ENCODE measurements around the gene EARS2. TPM values are rescaled to one million over a fixed set of nuclear protein-coding genes. Genes with fewer than 3 reads are reported as not detected.
"Not testable (repeated sequence)": the region's sequence is repeated elsewhere in the genome, so short reads cannot be mapped to it uniquely, and the experiment has no call there.

EARS2 gene
- total RNA-seq, 6 donors from 2014 or later = 11.5 to 38.8 (median 15.9) TPM

DNA sequence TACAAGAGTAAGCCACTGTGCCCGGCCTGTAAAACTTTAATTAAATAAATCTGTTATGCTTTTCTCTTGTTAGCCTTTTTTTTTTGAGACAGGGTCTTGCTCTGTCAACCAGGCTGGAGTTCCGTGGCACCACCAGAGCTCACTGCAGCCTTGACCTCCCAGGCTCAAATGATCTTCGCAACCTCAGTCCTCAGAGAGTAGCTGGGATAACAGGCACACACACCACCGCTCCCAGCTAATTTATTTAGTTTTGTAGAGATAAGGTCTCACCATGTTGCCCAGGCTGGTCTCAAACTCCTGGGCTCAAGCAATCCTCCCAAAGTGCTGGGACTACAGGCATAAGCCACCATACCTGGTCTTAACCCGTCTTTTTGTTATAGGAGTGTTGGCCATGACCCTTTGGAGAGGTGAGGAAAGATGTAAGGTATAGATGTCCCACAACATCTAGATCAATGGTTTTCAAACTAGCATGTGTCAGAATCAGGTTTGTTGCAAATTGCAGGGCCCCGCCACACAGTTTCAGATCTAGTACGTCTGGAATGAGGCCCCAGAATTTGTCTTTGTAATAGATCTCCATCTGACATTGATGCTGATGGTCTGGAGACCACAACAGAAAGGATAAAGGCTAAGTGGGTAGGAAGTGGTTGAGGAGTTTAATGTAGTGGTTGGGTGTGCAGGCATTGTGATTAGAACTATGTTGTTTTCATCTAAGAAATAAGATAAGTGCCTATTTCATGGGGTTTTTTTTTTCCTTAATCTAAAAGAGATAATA is 42.6 kb downstream of the EARS2 start:
- ATAC-seq (ENCODE audit: low FRiP score in 2 of 2) = no peak
- TF ChIP-seq EP300 (IDR thresholded peaks at IDR 0.05) (no peak), POLR2AphosphoS5 (IDR thresholded peaks at IDR 0.05) (no peak), POLR2A (IDR thresholded peaks at IDR 0.05) (no peak)
- TF ChIP-seq, protein P1, sequence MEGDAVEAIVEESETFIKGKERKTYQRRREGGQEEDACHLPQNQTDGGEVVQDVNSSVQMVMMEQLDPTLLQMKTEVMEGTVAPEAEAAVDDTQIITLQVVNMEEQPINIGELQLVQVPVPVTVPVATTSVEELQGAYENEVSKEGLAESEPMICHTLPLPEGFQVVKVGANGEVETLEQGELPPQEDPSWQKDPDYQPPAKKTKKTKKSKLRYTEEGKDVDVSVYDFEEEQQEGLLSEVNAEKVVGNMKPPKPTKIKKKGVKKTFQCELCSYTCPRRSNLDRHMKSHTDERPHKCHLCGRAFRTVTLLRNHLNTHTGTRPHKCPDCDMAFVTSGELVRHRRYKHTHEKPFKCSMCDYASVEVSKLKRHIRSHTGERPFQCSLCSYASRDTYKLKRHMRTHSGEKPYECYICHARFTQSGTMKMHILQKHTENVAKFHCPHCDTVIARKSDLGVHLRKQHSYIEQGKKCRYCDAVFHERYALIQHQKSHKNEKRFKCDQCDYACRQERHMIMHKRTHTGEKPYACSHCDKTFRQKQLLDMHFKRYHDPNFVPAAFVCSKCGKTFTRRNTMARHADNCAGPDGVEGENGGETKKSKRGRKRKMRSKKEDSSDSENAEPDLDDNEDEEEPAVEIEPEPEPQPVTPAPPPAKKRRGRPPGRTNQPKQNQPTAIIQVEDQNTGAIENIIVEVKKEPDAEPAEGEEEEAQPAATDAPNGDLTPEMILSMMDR (IDR thresholded peaks at IDR 0.05) = no peak
- WGBS, 2 donors = 84 to 88% methylated on average over 7 of the region's 7 CpGs

DNA sequence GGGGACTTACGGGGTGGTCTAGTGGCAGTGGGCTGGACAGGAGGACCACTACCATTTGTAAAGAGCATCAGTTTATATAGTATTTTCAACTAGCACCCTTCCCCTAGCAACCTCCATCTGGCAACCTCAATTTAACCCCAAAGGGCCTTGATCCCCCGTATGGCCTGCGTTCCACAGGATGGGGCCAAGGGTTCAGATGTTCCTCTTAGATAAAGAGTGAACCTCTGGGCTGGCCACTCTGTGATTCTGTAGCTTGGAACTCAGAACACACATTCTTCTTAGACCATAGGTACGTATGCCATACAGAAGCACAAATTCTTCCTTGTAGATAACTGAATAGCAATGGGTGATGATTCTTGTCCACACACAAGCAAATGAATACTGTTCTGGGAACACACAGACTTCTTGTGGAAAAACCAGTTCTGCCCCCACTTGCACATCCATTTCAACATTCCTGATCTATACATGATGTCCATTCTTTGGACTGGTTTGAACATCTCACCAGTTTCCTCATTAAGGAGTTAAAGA is 44.9 kb downstream of the EARS2 start:
- Histone ChIP-seq H3K27me3 (no peaks in the 10 kb centered on the region), H3K27ac (no peak overlapping the region), H3K36me3 (no peaks in the 10 kb centered on the region), H3K4me1 (peaks cover 18 to 31% (median 22%) of the 10 kb centered on the region in 4 donors), H3K9me3 (no peaks in the 10 kb centered on the region), H3K4me3 (no peak overlapping the region)
- ATAC-seq (ENCODE audit: low FRiP score in 2 of 2) (no peak), DNase-seq (no peak)
- 94 to 95% methylated on average over 4 of the region's 4 CpGs for WGBS, 2 donors
- TF ChIP-seq EP300 (IDR thresholded peaks at IDR 0.05) (no peak), POLR2AphosphoS5 (IDR thresholded peaks at IDR 0.05) (no peak), POLR2A (IDR thresholded peaks at IDR 0.05) (no peak)
- TF ChIP-seq, protein P1 (IDR thresholded peaks at IDR 0.05) = no peak

More for the DNA sequence above, 42.6 kb downstream of the EARS2 start:
- H3K4me1 ChIP-seq = peaks cover 0 to 22% (median under 1%) of the 10 kb centered on the region in 4 donors
- H3K27ac ChIP-seq = no peak overlapping the region
- DNase-seq = no peak
- no peaks in the 10 kb centered on the region for H3K36me3 ChIP-seq
- no peaks in the 10 kb centered on the region for H3K9me3 ChIP-seq
- H3K27me3 ChIP-seq = no peaks in the 10 kb centered on the region
- H3K4me3 ChIP-seq = no peak overlapping the region

DNA sequence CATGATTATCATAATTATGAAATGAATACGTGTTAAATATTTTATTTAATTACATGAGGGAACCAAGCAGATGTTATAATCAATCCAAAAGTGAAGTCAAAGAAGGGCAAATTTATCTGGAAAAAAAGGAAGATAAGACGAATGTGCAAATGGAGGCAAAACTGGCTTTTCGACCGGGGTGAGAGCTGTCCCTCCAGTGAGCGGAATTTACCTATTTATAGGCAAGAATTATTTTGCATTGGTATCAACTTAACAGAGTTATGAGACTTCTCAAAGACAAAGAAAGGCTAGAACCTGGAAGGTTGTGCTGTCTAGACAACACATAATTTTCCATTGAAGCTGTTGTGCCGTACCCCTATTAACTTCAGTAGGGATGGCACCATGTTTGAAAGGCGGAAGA is 45.4 kb downstream of the EARS2 start:
- no peak for DNase-seq
- no peaks in the 10 kb centered on the region for H3K36me3 ChIP-seq
- WGBS, 2 donors = 93 to 95% methylated on average over 7 of the region's 7 CpGs
- no peak for ATAC-seq (ENCODE audit: low FRiP score in 2 of 2)
- H3K4me3 ChIP-seq = no peak overlapping the region
- peaks cover 21 to 36% (median 25%) of the 10 kb centered on the region in 4 donors for H3K4me1 ChIP-seq
- TF ChIP-seq POLR2AphosphoS5 (IDR thresholded peaks at IDR 0.05) (no peak), EP300 (IDR thresholded peaks at IDR 0.05) (no peak), POLR2A (IDR thresholded peaks at IDR 0.05) (no peak)
- TF ChIP-seq, protein P1 (IDR thresholded peaks at IDR 0.05) = no peak
- H3K9me3 ChIP-seq = no peaks in the 10 kb centered on the region
- H3K27me3 ChIP-seq = no peaks in the 10 kb centered on the region
- H3K27ac ChIP-seq = no peak overlapping the region

DNA sequence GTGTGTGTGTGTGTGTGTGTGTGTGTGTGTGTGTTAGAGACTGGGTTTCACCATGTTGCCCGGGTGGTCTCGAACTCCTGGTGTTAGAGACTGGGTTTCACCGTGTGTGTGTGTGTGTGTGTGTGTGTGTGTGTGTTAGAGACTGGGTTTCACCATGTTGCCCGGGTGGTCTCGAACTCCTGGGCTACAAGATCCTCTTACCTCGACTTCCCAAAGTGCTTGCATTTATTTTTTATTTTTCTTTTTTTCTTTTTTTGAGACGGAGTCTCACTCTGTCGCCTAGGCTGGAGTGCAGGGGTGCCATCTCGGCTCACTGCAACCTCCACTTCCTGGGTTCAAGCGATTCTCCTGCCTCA is 46.3 kb downstream of the EARS2 start:
- Histone ChIP-seq H3K4me1 (peaks cover 24 to 45% (median 30%) of the 10 kb centered on the region in 4 donors), H3K4me3 (peak overlapping the region in 3 of 4 donors; percentile 79 to 99 (median 91)), H3K27ac (peak overlapping the region in 3 of 4 donors; percentile 86 to 92 (median 91))
- not testable (repeated sequence) for ATAC-seq (ENCODE audit: low FRiP score in 2 of 2); DNase-seq; H3K27me3 ChIP-seq; H3K9me3 ChIP-seq; H3K36me3 ChIP-seq
- 69% methylated on average over 8 to 10 of the region's 10 CpGs for WGBS, 2 donors

DNA sequence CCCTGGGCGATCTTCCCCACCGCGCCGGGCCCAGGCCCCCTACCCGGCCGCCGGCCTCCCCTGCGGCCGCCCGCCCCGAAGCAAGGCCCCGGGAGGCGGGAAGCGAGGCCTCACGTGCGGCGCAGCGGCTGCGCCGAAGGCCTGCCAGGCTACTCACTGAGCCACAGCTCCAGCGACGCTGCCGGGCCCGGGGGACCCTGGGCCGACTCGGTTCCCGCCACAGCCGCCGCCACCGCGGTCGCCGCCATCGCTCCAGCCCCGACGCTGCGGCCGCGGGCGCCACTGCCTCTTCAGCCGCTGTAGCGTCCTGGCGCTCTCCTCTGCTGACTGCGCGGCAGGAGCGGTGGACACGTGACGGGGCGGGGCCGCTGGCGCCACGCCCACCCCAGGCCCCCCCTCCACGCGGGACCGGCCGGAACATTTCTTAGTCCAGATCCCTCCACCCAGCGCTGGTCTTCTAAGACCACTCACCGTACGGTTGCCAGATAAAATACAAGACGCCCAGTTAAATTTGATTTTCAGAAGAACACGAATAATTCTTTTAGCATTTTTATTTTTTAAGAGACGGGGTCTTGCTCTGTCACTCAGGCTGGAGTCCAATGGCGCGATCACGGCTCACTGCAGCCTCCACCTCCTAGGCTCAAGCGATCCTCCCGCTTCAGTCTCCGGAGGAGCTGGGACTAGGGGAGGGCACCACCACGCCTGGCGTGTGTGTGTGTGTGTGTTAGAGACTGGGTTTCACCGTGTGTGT is 46.8 kb downstream of the EARS2 start, which contains the start of gene GGA2:
Gene GGA2 (minus strand): TSS at position 331 of the 751 bp plus-strand sequence. CDS start 83 bp downstream, at position 248.
- Histone ChIP-seq H3K27ac (peak within 1 kb of the TSS; percentile 86 to 92 (median 92)), H3K27me3 (no peaks in the 10 kb centered on the region), H3K4me1 (peaks cover 30 to 50% (median 33%) of the 10 kb centered on the region in 4 donors), H3K9me3 (no peaks in the 10 kb centered on the region), H3K36me3 (no peaks in the 10 kb centered on the region), H3K4me3 (peak within 1 kb of the TSS; percentile 79 to 99 (median 90))
- DNase-seq (peak; percentile 87 to 98), ATAC-seq (ENCODE audit: low FRiP score in 2 of 2) (peak; percentile 92 to 97)
- TF ChIP-seq EP300 (IDR thresholded peaks at IDR 0.05) (peak in 1 of 4 donors; percentile 37), POLR2A (IDR thresholded peaks at IDR 0.05) (peak in 3 of 4 donors; percentile 91 to 97 (median 93)), POLR2AphosphoS5 (IDR thresholded peaks at IDR 0.05) (peak; percentile 85 to 94)
- TF ChIP-seq, protein P1 (IDR thresholded peaks at IDR 0.05) = peak in 4 of 6 experiments; percentile 13 to 52 (median 25)
- 1% methylated on average over 15 to 34 of the region's 71 CpGs for WGBS, 2 donors
